Measurements from ENCODE around the gene PACSIN1.
"Not testable (repeated sequence)": the region's sequence is repeated elsewhere in the genome, so short reads cannot be mapped to it uniquely, and the experiment has no call there.

Gene PACSIN1

GRCh38 chr6:34486106-34486740 lies 20.3 kb downstream of the PACSIN1 start (continued):
- TF ChIP-seq, protein P1, sequence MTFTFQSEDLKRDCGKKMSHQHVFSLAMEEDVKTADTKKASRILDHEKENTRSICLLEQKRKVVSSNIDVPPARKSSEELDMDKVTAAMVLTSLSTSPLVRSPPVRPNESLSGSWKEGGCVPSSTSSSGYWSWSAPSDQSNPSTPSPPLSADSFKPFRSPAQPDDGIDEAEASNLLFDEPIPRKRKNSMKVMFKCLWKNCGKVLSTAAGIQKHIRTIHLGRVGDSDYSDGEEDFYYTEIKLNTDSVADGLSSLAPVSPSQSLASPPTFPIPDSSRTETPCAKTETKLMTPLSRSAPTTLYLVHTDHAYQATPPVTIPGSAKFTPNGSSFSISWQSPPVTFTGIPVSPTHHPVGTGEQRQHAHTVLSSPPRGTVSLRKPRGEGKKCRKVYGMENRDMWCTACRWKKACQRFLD (tag by site-specific recombination; IDR thresholded peaks at IDR 0.05), result no peak
- TF ChIP-seq ZNF549 (tag by site-specific recombination; IDR thresholded peaks at IDR 0.05) (no peak), ZNF18 (tag by site-specific recombination; IDR thresholded peaks at IDR 0.05) (no peak), ZSCAN30 (tag by site-specific recombination; IDR thresholded peaks at IDR 0.05) (no peak), ZNF19 (tag by site-specific recombination; IDR thresholded peaks at IDR 0.05; ENCODE audit: low read depth) (no peak), PATZ1 (tag by site-specific recombination; IDR thresholded peaks at IDR 0.05) (no peak), SALL2 (tag by site-specific recombination; IDR thresholded peaks at IDR 0.05; ENCODE audit: borderline replicate concordance) (no peak), ZNF37A (tag by site-specific recombination; IDR thresholded peaks at IDR 0.05) (no peak)

DNA sequence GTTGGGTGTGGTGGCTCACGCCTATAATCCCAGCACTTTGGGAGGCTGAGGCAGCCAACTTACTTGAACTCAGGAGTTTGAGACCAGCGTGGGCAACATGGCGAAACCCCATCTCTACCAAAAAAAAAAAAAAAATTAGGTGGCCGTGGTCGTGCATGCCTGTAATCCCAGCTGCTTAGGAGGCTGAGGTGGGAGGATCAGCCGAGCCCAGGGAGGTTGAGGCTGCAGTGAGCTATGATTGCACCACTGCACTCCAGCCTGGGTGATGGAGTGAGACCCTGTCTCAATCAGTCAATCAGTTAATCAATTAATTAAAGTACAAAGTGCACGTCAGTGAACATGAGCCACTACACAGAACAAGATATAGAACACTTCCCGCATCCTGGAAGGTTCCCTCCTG lies 21.0 kb downstream of the PACSIN1 start:
- H3K4me1 ChIP-seq (ENCODE audit: control insufficient read depth, insufficient read depth, low read length); H3K9me3 ChIP-seq (ENCODE audit: control insufficient read depth, insufficient read depth, low read depth, low read length); H3K36me3 ChIP-seq (ENCODE audit: control insufficient read depth in 2 of 2, insufficient read depth in 1 of 2, low read length in 2 of 2); H3K27ac ChIP-seq (ENCODE audit: extremely low read depth, low read depth, low read length); CTCF ChIA-PET; POLR2A ChIA-PET; H3K4me3 ChIP-seq (ENCODE audit: low read depth, low read length): not testable (repeated sequence)

GRCh38 chr6:34487536-34487935 lies 21.7 kb downstream of the PACSIN1 start:
- no peak overlapping the region for H3K4me3 ChIP-seq (ENCODE audit: low read depth, low read length)
- ChIA-PET CTCF (interaction anchor here (1.2 kb wide), 1 partner anchor 371 kb away, joined by 3 read pairs; no protein-coding TSS in a partner anchor), POLR2A (no interaction called here)
- no peak overlapping the region for H3K27ac ChIP-seq (ENCODE audit: extremely low read depth, low read depth, low read length)
- H3K4me1 ChIP-seq (ENCODE audit: control insufficient read depth, insufficient read depth, low read length), result peaks cover 4% of the 10 kb centered on the region; the same call in 1 of the 2 replicates
- H3K36me3 ChIP-seq (ENCODE audit: control insufficient read depth in 2 of 2, insufficient read depth in 1 of 2, low read length in 2 of 2), result no peaks in the 10 kb centered on the region
- no peaks in the 10 kb centered on the region for H3K9me3 ChIP-seq (ENCODE audit: control insufficient read depth, insufficient read depth, low read depth, low read length)
- TF ChIP-seq OVOL3 (tag by site-specific recombination; IDR thresholded peaks at IDR 0.05) (no peak), FEZF1 (tag by site-specific recombination; IDR thresholded peaks at IDR 0.05) (no peak), ZNF449 (tag by site-specific recombination; IDR thresholded peaks at IDR 0.05) (no peak), PRDM10 (tag by site-specific recombination; IDR thresholded peaks at IDR 0.05) (no peak), ZFP41 (tag by site-specific recombination; IDR thresholded peaks at IDR 0.05; ENCODE audit: borderline replicate concordance) (no peak), ZSCAN30 (tag by site-specific recombination; IDR thresholded peaks at IDR 0.05) (no peak), ZNF146 (tag by site-specific recombination; IDR thresholded peaks at IDR 0.05) (no peak), ZNF311 (tag by site-specific recombination; IDR thresholded peaks at IDR 0.05; ENCODE audit: borderline replicate concordance) (no peak), ZNF302 (tag by site-specific recombination; IDR thresholded peaks at IDR 0.05; ENCODE audit: low read depth) (no peak), ZNF16 (tag by site-specific recombination; IDR thresholded peaks at IDR 0.05; ENCODE audit: low read depth) (no peak), ZFP69B (tag by site-specific recombination; IDR thresholded peaks at IDR 0.05) (no peak), ZNF341 (tag by site-specific recombination; IDR thresholded peaks at IDR 0.05; ENCODE audit: low read depth) (no peak), ZNF248 (tag by site-specific recombination; IDR thresholded peaks at IDR 0.05) (no peak), GLIS1 (tag by site-specific recombination; IDR thresholded peaks at IDR 0.05) (no peak), ZNF121 (tag by site-specific recombination; IDR thresholded peaks at IDR 0.05) (no peak)

Data from HEK293 (cell line).